GM12878 (cell line): ENCODE results near the gene TMIGD3. TPM values are rescaled to one million over a fixed set of nuclear protein-coding genes. Genes with fewer than 3 reads are reported as not detected.

Experiments
- ATAC-seq: fragments of 200-7000 bp; cut with Tn5 transposase; 3 replicates; pipeline ENCODE4 v1.9.1; 2020; ENCODE audit warnings: mild to moderate bottlenecking, moderate library complexity
- BruUV-seq: library from RNA; stranded (reverse); fragments of 400-500 nt; replicated peaks from 2 replicates; lab custom pipeline; 2021; lab: Mats Ljungman, UMichigan
- CTCF ChIA-PET: fragments of 300-600 bp; sonication (Branson Sonifier 250); formaldehyde crosslinking; extraction: SDS; loops from one replicate; lab custom pipeline; 2021; ENCODE audit warnings: inconsistent platforms; lab: Yijun Ruan, JAX
- POLR2A ChIA-PET: fragments of 350-600 bp; formaldehyde crosslinking; extraction: SDS; loops from one replicate; lab custom pipeline; 2021; ENCODE audit warnings: inconsistent platforms; lab: Charles Lee
- RAD21 ChIA-PET: fragments of 300-600 bp; sonication (Branson Sonifier 250); formaldehyde crosslinking; loops from one replicate; lab custom pipeline; 2023; ENCODE audit warnings: antibody characterized with exemption; ENCODE audit not compliant: unreplicated experiment; lab: Charles Lee
- SMC1A ChIA-PET: fragments of 300-600 bp; sonication (Branson Sonifier 250); formaldehyde crosslinking; loops from one replicate; lab custom pipeline; 2023; ENCODE audit not compliant: unreplicated experiment, uncharacterized antibody; lab: Charles Lee
- DNase-seq: peaks from one replicate; pipeline ENCODE4 v3.0.0-alpha.2; 2011; ENCODE audit warnings: low read depth, low spot score
- FAIRE-seq: peaks from 3 replicates; lab custom pipeline; 2011; peaks lifted over from hg19 to GRCh38; lab: Jason Lieb, UNC
- H2AFZ ChIP-seq: 2 replicates; pipeline ENCODE4 v1.6.0; 2011; ENCODE audit warnings: low read depth, low read length, control low read depth; ENCODE audit not compliant: control insufficient read depth
- H3K27ac ChIP-seq: 2 replicates; pipeline ENCODE4 v1.5.1; 2011; ENCODE audit warnings: control low read depth; ENCODE audit not compliant: control insufficient read depth, insufficient read depth
- H3K27me3 ChIP-seq, 2 experiments: replicated peaks in 1 of 2; 2 replicates each; pipeline versions ENCODE4 v1.6.0 to v1.6.1; 2011; ENCODE audit warnings: low read length in 1 of 2; ENCODE audit not compliant: control insufficient read depth in 2 of 2, insufficient read depth in 2 of 2
- H3K36me3 ChIP-seq, 2 experiments: 2 replicates each; pipeline ENCODE4 v1.5.1; 2011; ENCODE audit warnings: low read length in 1 of 2; ENCODE audit not compliant: control insufficient read depth in 2 of 2, insufficient read depth in 2 of 2
- H3K4me1 ChIP-seq: 2 replicates; pipeline ENCODE4 v1.6.1; 2011; ENCODE audit warnings: mild to moderate bottlenecking, low read length, moderate library complexity, mixed read lengths; ENCODE audit not compliant: control insufficient read depth, insufficient read depth
- H3K4me2 ChIP-seq: 2 replicates; pipeline ENCODE4 v1.6.0; 2011; ENCODE audit warnings: control low read depth; ENCODE audit not compliant: control insufficient read depth, insufficient read depth
- H3K4me3 ChIP-seq: fragments of 200-600 bp; sonication (generic); 2 replicates; pipeline ENCODE4 v1.5.1; 2016
- H3K79me2 ChIP-seq: 2 replicates; pipeline ENCODE4 v1.6.0; 2011; ENCODE audit warnings: low read length; ENCODE audit not compliant: control insufficient read depth, insufficient read depth
- H3K9ac ChIP-seq: 2 replicates; pipeline ENCODE4 v1.8.0; 2011; ENCODE audit warnings: low read length, control low read depth, mixed read lengths; ENCODE audit not compliant: control insufficient read depth, insufficient read depth
- H3K9me3 ChIP-seq: replicated peaks from 3 replicates; pipeline ENCODE4 v1.5.1; 2011; ENCODE audit warnings: mild to moderate bottlenecking, low read length; ENCODE audit not compliant: control insufficient read depth, insufficient read depth
- H4K20me1 ChIP-seq: 2 replicates; pipeline ENCODE4 v1.6.0; 2011; ENCODE audit not compliant: control insufficient read depth, insufficient read depth
- CREM ChIP-seq: IDR thresholded peaks from 2 replicates; pipeline ENCODE4 v1.6.1; 2014; ENCODE audit warnings: antibody characterized with exemption, low read depth
- NFIC ChIP-seq: IDR thresholded peaks from 2 replicates; pipeline ENCODE4 v1.6.1; 2012; ENCODE audit warnings: low read depth, mild to moderate bottlenecking, inconsistent platforms, low read length, moderate library complexity
- NFYA ChIP-seq: IDR thresholded peaks from 2 replicates; pipeline ENCODE4 v1.6.1; 2011; ENCODE audit warnings: low read depth, mild to moderate bottlenecking, low read length, improper control_type of control experiment, borderline replicate concordance
- RBBP5 ChIP-seq: fragments of 200-600 bp; sonication (generic); conservative IDR thresholded peaks from 2 replicates; pipeline ENCODE4 v1.6.1; 2016
- SMAD5 ChIP-seq: IDR thresholded peaks from 2 replicates; pipeline ENCODE4 v1.6.1; 2016; ENCODE audit warnings: antibody characterized with exemption, low read depth
- ZNF274 ChIP-seq: IDR thresholded peaks from one replicate; pipeline ENCODE4 v1.8.0; 2011; ENCODE audit not compliant: insufficient read length, insufficient read depth
- WGBS: methylation state at CpG from one replicate; pipeline ENCODE4 v1.1.6; 2016; ENCODE audit warnings: low lambda C conversion rate; ENCODE audit not compliant: insufficient replicate concordance, insufficient coverage; ENCODE audit errors: missing lambda C conversion rate; 5-methylcytosine and 5-hydroxymethylcytosine counted together
- in situ Hi-C: fragments of 300-500 bp; cut with MboI; formaldehyde crosslinking; loops from 9 replicates; pipeline ENCODE4 v1.14.3; 2018; ENCODE audit warnings: mixed read lengths
- intact Hi-C: fragments of 100-400 bp; cut with micrococcal nuclease; formaldehyde crosslinking; loops from one replicate; pipeline ENCODE4 v1.14.2; 2022; ENCODE audit not compliant: unreplicated experiment
- polyA plus RNA-seq, 11 experiments: library from polyadenylated mRNA; depleted of rRNA in 4 of 11; unstranded in 6 of 11; stranded (reverse) in 5 of 11; fragments of >200 nt; fragmentation: Nextera tagmentation in 4 of 11; fragmentation: Illumina TruSeq in 1 of 11; extraction: Ambion mirVana in 4 of 11; extraction: Trizol in 1 of 11; gene quantifications; 1 replicate in 1 of 11; 2 replicates in 10 of 11; pipeline versions ENCODE4 v1.2.1 to v1.2.3, GENCODE V29; 2011 to 2016; ENCODE audit warnings: inconsistent platforms in 2 of 11, missing spikeins in 2 of 11, low read depth in 1 of 11
- small RNA-seq: library from RNA; depleted of rRNA; stranded (forward); fragments of <200 nt; gene quantifications from one replicate; pipeline ENCODE3, GENCODE V24; 2014
- total RNA-seq, 4 experiments: library from RNA; depleted of rRNA in 3 of 4; stranded (reverse); fragments of >200 nt in 3 of 4; fragmentation: Illumina TruSeq in 1 of 4; extraction: Trizol in 1 of 4; gene quantifications; 2 replicates each; pipeline versions ENCODE4 v1.2.1 to v1.2.3, GENCODE V29; 2013 to 2021

The TMIGD3 gene
- total and polyA plus RNA-seq, 10 of the 15 experiments (the other 5 are each of a cell fraction or from before 2014, with no cell fraction given): 0.17 TPM; not detected in 9

DNA sequence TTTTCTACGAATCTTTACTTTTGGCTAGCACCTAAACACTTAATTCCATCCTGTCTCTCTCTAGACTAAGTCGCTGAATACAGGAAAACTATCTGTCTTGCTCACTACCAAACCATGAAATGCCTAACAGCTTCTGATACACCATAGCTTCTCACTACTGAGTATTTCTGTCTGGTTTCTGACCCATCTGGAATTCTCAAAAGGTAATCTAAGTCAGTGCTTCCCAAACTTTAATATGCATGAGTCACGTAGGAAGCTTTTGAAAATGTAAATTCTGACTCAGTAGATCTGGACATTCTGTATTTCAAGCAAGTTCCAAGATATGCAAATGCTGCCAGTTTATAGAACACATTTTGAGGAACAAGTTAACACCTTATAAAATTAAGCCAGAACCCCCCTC, 66.7 kb downstream of the TMIGD3 start:
- no peaks in the 10 kb centered on the region for H3K4me1 ChIP-seq
- DNase-seq (no peak), FAIRE-seq (no peak), ATAC-seq (no peak)
- H4K20me1 ChIP-seq: no peaks in the 10 kb centered on the region
- 98% methylated on average over 3 of the region's 3 CpGs for WGBS
- H3K9ac ChIP-seq: no peak overlapping the region
- CTCF ChIA-PET: interaction anchor here (2.0 kb wide), 1 partner anchor 214 kb away, joined by 8 read pairs; no protein-coding TSS in a partner anchor
- no peak overlapping the region for H3K27ac ChIP-seq
- RAD21 ChIA-PET: interaction anchor here (0.7 kb wide), 1 partner anchor 40 kb away, joined by 3 read pairs; no protein-coding TSS in a partner anchor
- in situ Hi-C loops: no loop called here
- POLR2A ChIA-PET: interaction anchor here (0.5 kb wide), 1 partner anchor 1922 kb away, joined by 3 read pairs; no protein-coding TSS in a partner anchor
- BruUV-seq: no TSS peak
- peaks cover 10 to 18% of the 10 kb centered on the region in 2 experiments for H3K36me3 ChIP-seq
- intact Hi-C loops: no loop called here
- no peak for TF ChIP-seq RBBP5
- no peak for TF ChIP-seq NFIC
- no peak for TF ChIP-seq CREM
- no peak for TF ChIP-seq SMAD5
- no peak for TF ChIP-seq NFYA
- no peak for TF ChIP-seq ZNF274
- TF ChIP-seq, all 136 proteins: peak for 0
- H3K4me3 ChIP-seq: no peak overlapping the region
- H2AFZ ChIP-seq: no peak overlapping the region
- H3K27me3 ChIP-seq: no peaks in the 10 kb centered on the region
- H3K9me3 ChIP-seq: no peaks in the 10 kb centered on the region
- SMC1A ChIA-PET: interaction anchor here (1.4 kb wide), 1 partner anchor 21 kb away, joined by 3 read pairs; no protein-coding TSS in a partner anchor
- no peak overlapping the region for H3K4me2 ChIP-seq
- no peaks in the 10 kb centered on the region; the same call in 1 of the 2 replicates for H3K79me2 ChIP-seq

Small RNAs within 50 kb of the gene (small RNA-seq; reads per million reads assigned to genes)
- gene RF00019: not detected
- not detected for gene RNU6-792P

Other genes starting within 250 kb of the TMIGD3 start
Only the 7 nearest of the 8 such genes appear.
- not detected in 2 replicates for gene CHIA, start 212.8 kb downstream of the TMIGD3 start, total RNA-seq (2014; rRNA removed)
- not detected in 2 replicates for gene CHIA, start 212.8 kb downstream of the TMIGD3 start, total RNA-seq (2014; rRNA removed; fragmentation: Illumina TruSeq; extraction: Trizol)
- gene CHIA, start 212.8 kb downstream of the TMIGD3 start, total RNA-seq (2021): not detected in 2 replicates
- not detected in 2 replicates for gene CHIA, start 212.8 kb downstream of the TMIGD3 start, polyA plus RNA-seq (2011; rRNA removed)
- not detected in 2 replicates for gene CHIA, start 212.8 kb downstream of the TMIGD3 start, polyA plus RNA-seq (2014; fragmentation: Illumina TruSeq; extraction: Trizol)
- not detected for gene CHIA, start 212.8 kb downstream of the TMIGD3 start, polyA plus RNA-seq (2014; fragmentation: Nextera tagmentation; extraction: Ambion mirVana)
- not detected in 2 replicates for gene CHIA, start 212.8 kb downstream of the TMIGD3 start, polyA plus RNA-seq (2014; rRNA removed)
- gene CHIA, start 212.8 kb downstream of the TMIGD3 start, polyA plus RNA-seq (2016; fragmentation: Nextera tagmentation; extraction: Ambion mirVana): under 1 TPM in 1 of 2 experiments, not detected in 1; 0.21 TPM
- 0.65 and 1.0 TPM in 2 replicates for gene OVGP1, start 75.9 kb downstream of the TMIGD3 start, total RNA-seq (2014; rRNA removed)
- gene OVGP1, start 75.9 kb downstream of the TMIGD3 start, total RNA-seq (2014; rRNA removed; fragmentation: Illumina TruSeq; extraction: Trizol): 0.89 and 1.2 TPM in 2 replicates
- 0.64 and 0.80 TPM in 2 replicates for gene OVGP1, start 75.9 kb downstream of the TMIGD3 start, total RNA-seq (2021)
- 1.4 and 1.6 TPM in 2 replicates for gene OVGP1, start 75.9 kb downstream of the TMIGD3 start, polyA plus RNA-seq (2011; rRNA removed)
- gene OVGP1, start 75.9 kb downstream of the TMIGD3 start, polyA plus RNA-seq (2014; fragmentation: Illumina TruSeq; extraction: Trizol): 1.8 and 2.0 TPM in 2 replicates
- under 1 TPM; 0.03 to 0.73 TPM for gene OVGP1, start 75.9 kb downstream of the TMIGD3 start, polyA plus RNA-seq (2014; fragmentation: Nextera tagmentation; extraction: Ambion mirVana)
- gene OVGP1, start 75.9 kb downstream of the TMIGD3 start, polyA plus RNA-seq (2014; rRNA removed): 1.4 and 1.5 TPM in 2 replicates
- gene OVGP1, start 75.9 kb downstream of the TMIGD3 start, polyA plus RNA-seq (2016; fragmentation: Nextera tagmentation; extraction: Ambion mirVana): under 1 TPM; 0.12 to 0.16 TPM
- gene WDR77, start 54.4 kb downstream of the TMIGD3 start, total RNA-seq (2014; rRNA removed): 75.3 and 79.8 TPM in 2 replicates
- 38.6 and 40.2 TPM in 2 replicates for gene WDR77, start 54.4 kb downstream of the TMIGD3 start, total RNA-seq (2014; rRNA removed; fragmentation: Illumina TruSeq; extraction: Trizol)
- gene WDR77, start 54.4 kb downstream of the TMIGD3 start, total RNA-seq (2021): 57.5 and 61.5 TPM in 2 replicates
- gene WDR77, start 54.4 kb downstream of the TMIGD3 start, polyA plus RNA-seq (2011; rRNA removed): 60.0 and 113 TPM in 2 replicates
- 69.9 and 72.1 TPM in 2 replicates for gene WDR77, start 54.4 kb downstream of the TMIGD3 start, polyA plus RNA-seq (2014; fragmentation: Illumina TruSeq; extraction: Trizol)
- gene WDR77, start 54.4 kb downstream of the TMIGD3 start, polyA plus RNA-seq (2014; fragmentation: Nextera tagmentation; extraction: Ambion mirVana): 10 to 100 TPM; 12.7 to 34.1 TPM
- gene WDR77, start 54.4 kb downstream of the TMIGD3 start, polyA plus RNA-seq (2014; rRNA removed): 56.8 and 64.3 TPM in 2 replicates
- gene WDR77, start 54.4 kb downstream of the TMIGD3 start, polyA plus RNA-seq (2016; fragmentation: Nextera tagmentation; extraction: Ambion mirVana): 100 to 1,000 TPM; 153 to 167 TPM
- 475 and 625 TPM in 2 replicates for gene ATP5PB, start 54.2 kb downstream of the TMIGD3 start, total RNA-seq (2014; rRNA removed)
- 578 and 594 TPM in 2 replicates for gene ATP5PB, start 54.2 kb downstream of the TMIGD3 start, total RNA-seq (2014; rRNA removed; fragmentation: Illumina TruSeq; extraction: Trizol)
- gene ATP5PB, start 54.2 kb downstream of the TMIGD3 start, total RNA-seq (2021): 380 and 389 TPM in 2 replicates
- gene ATP5PB, start 54.2 kb downstream of the TMIGD3 start, polyA plus RNA-seq (2011; rRNA removed): 728 and 857 TPM in 2 replicates
- gene ATP5PB, start 54.2 kb downstream of the TMIGD3 start, polyA plus RNA-seq (2014; fragmentation: Illumina TruSeq; extraction: Trizol): 627 and 753 TPM in 2 replicates
- 1,000 to 10,000 TPM; 1,250 to 1,760 TPM for gene ATP5PB, start 54.2 kb downstream of the TMIGD3 start, polyA plus RNA-seq (2014; fragmentation: Nextera tagmentation; extraction: Ambion mirVana)
- gene ATP5PB, start 54.2 kb downstream of the TMIGD3 start, polyA plus RNA-seq (2014; rRNA removed): 503 and 598 TPM in 2 replicates
- 100 to 1,000 TPM; 859 to 866 TPM for gene ATP5PB, start 54.2 kb downstream of the TMIGD3 start, polyA plus RNA-seq (2016; fragmentation: Nextera tagmentation; extraction: Ambion mirVana)
- 3.0 and 3.2 TPM in 2 replicates for gene C1orf162, start 29.6 kb downstream of the TMIGD3 start, total RNA-seq (2014; rRNA removed)
- 4.7 and 5.7 TPM in 2 replicates for gene C1orf162, start 29.6 kb downstream of the TMIGD3 start, total RNA-seq (2014; rRNA removed; fragmentation: Illumina TruSeq; extraction: Trizol)
- 3.9 and 4.0 TPM in 2 replicates for gene C1orf162, start 29.6 kb downstream of the TMIGD3 start, total RNA-seq (2021)
- gene C1orf162, start 29.6 kb downstream of the TMIGD3 start, polyA plus RNA-seq (2011; rRNA removed): 2.4 TPM in 2 replicates
- 8.8 and 11.3 TPM in 2 replicates for gene C1orf162, start 29.6 kb downstream of the TMIGD3 start, polyA plus RNA-seq (2014; fragmentation: Illumina TruSeq; extraction: Trizol)
- gene C1orf162, start 29.6 kb downstream of the TMIGD3 start, polyA plus RNA-seq (2014; fragmentation: Nextera tagmentation; extraction: Ambion mirVana): 10 to 100 TPM in 1 of 2 experiments, 1 to 10 TPM in 1; 8.1 to 11.1 TPM
- 4.5 and 4.6 TPM in 2 replicates for gene C1orf162, start 29.6 kb downstream of the TMIGD3 start, polyA plus RNA-seq (2014; rRNA removed)
- gene C1orf162, start 29.6 kb downstream of the TMIGD3 start, polyA plus RNA-seq (2016; fragmentation: Nextera tagmentation; extraction: Ambion mirVana): 1 to 10 TPM; 3.3 to 3.4 TPM
- gene ADORA3, start within 50 bp of the TMIGD3 start, total RNA-seq (2014; rRNA removed): 0.17 and 0.27 TPM in 2 replicates
- gene ADORA3, start within 50 bp of the TMIGD3 start, total RNA-seq (2014; rRNA removed; fragmentation: Illumina TruSeq; extraction: Trizol): 0.18 and 0.32 TPM in 2 replicates
- 0.18 TPM in 1 of 2 replicates, not detected in the other for gene ADORA3, start within 50 bp of the TMIGD3 start, total RNA-seq (2021)
- gene ADORA3, start within 50 bp of the TMIGD3 start, polyA plus RNA-seq (2011; rRNA removed): 0.20 and 0.88 TPM in 2 replicates
- gene ADORA3, start within 50 bp of the TMIGD3 start, polyA plus RNA-seq (2014; fragmentation: Illumina TruSeq; extraction: Trizol): 0.29 TPM in 1 of 2 replicates, not detected in the other
- under 1 TPM in 1 of 2 experiments, not detected in 1; 0.18 TPM for gene ADORA3, start within 50 bp of the TMIGD3 start, polyA plus RNA-seq (2014; fragmentation: Nextera tagmentation; extraction: Ambion mirVana)
- gene ADORA3, start within 50 bp of the TMIGD3 start, polyA plus RNA-seq (2014; rRNA removed): 0.06 and 0.22 TPM in 2 replicates
- gene ADORA3, start within 50 bp of the TMIGD3 start, polyA plus RNA-seq (2016; fragmentation: Nextera tagmentation; extraction: Ambion mirVana): under 1 TPM in 1 of 2 experiments, not detected in 1; 0.14 TPM
- gene RAP1A, start 116.2 kb upstream of the TMIGD3 start, total RNA-seq (2014; rRNA removed): 41.6 and 53.4 TPM in 2 replicates
- 38.4 and 42.2 TPM in 2 replicates for gene RAP1A, start 116.2 kb upstream of the TMIGD3 start, total RNA-seq (2014; rRNA removed; fragmentation: Illumina TruSeq; extraction: Trizol)
- gene RAP1A, start 116.2 kb upstream of the TMIGD3 start, total RNA-seq (2021): 141 TPM in 2 replicates
- gene RAP1A, start 116.2 kb upstream of the TMIGD3 start, polyA plus RNA-seq (2011; rRNA removed): 141 and 206 TPM in 2 replicates
- gene RAP1A, start 116.2 kb upstream of the TMIGD3 start, polyA plus RNA-seq (2014; fragmentation: Illumina TruSeq; extraction: Trizol): 213 and 259 TPM in 2 replicates
- 10 to 100 TPM; 71.8 to 93.7 TPM for gene RAP1A, start 116.2 kb upstream of the TMIGD3 start, polyA plus RNA-seq (2014; fragmentation: Nextera tagmentation; extraction: Ambion mirVana)
- gene RAP1A, start 116.2 kb upstream of the TMIGD3 start, polyA plus RNA-seq (2014; rRNA removed): 86.4 and 106 TPM in 2 replicates
- gene RAP1A, start 116.2 kb upstream of the TMIGD3 start, polyA plus RNA-seq (2016; fragmentation: Nextera tagmentation; extraction: Ambion mirVana): 10 to 100 TPM; 76.7 to 78.4 TPM